GM10266 (cell line): ENCODE measurements around the gene RNF220.

Source experiments
- DNase-seq: peaks from one replicate; pipeline ENCODE4 v3.0.0; 2012; ENCODE audit errors: extremely low spot score
- CTCF ChIP-seq: IDR thresholded peaks from 2 replicates; pipeline ENCODE4 v1.5.1; 2012; ENCODE audit warnings: mild to moderate bottlenecking, low read depth; ENCODE audit not compliant: control insufficient read depth, insufficient read depth; ENCODE audit errors: missing control alignments

RNF220 gene

GRCh38 chr1:44433209-44433608, 28.2 kb downstream of the RNF220 start:
- TF ChIP-seq CTCF = no peak
- no peak for DNase-seq

- TF ChIP-seq CTCF = no peak
- no peak for DNase-seq
Measured at GRCh38 chr1:44436401-44437106, 31.5 kb downstream of the RNF220 start.

GRCh38 chr1:44437107-44437716, 32.2 kb downstream of the RNF220 start:
- no peak for TF ChIP-seq CTCF
- no peak for DNase-seq

GRCh38 chr1:44442791-44443190, 37.7 kb downstream of the RNF220 start:
- DNase-seq = no peak
- no peak for TF ChIP-seq CTCF

GRCh38 chr1:44447051-44447810, 42.2 kb downstream of the RNF220 start:
- DNase-seq = no peak
- no peak for TF ChIP-seq CTCF

- no peak for TF ChIP-seq CTCF
- DNase-seq = no peak
Measured at GRCh38 chr1:44453798-44454349, 48.8 kb downstream of the RNF220 start.
